ENCODE results near the gene PTPRT.

Gene PTPRT

DNA sequence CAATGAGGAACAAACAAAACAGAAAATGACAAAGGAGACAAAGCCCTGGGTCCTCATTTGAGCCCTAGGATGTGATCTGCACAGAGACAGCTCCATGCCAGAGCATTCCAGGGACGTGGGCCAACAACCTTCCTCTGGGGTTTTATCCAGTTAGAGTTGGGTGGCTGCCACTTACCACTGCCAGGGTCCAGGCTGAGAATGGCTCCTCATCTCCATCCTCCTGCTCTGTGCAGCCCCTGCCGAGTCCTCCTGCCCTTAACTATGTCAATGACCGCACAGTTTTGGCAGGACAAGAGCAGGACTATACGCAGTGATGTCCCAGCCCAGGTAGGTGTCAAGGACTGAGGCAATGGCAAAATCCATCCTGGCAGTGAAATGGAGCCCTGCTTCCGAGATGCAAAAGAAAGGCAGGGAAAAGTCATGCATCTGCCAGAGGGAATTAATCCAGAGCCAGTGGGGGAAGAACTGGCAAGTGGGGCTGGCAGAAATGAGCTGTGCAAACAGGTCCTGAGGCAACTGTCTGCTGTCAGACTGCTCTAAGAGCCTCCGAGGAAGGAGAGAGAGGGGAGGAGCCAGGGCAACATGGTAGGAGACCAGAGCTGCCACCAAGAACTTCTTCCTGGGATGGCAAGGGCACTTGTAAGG is 449.4 kb downstream of the PTPRT start:
- in situ Hi-C loops (cut with HindIII; ENCODE audit: low sequenced_read_pairs): no loop called here

DNA sequence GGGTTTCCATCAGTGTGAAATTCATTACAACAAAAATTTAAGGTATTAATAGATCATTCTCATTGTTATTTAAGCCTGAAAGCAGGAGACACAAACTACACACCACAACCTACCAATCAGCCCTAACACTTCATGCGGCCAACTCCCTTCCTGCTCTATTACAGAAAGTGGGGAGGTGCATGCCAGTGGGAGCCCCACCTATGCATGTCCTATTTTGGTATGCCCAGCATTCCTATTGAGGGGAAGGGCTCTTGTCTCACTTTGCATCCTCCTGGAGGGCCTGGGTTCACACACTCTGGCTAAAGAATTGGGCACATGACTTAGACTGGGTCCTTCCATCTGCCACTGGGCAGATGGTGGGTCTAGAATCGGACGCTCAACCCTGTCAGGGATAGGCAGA is 450.0 kb downstream of the PTPRT start:
- in situ Hi-C loops (cut with HindIII; ENCODE audit: low sequenced_read_pairs): no loop called here

DNA sequence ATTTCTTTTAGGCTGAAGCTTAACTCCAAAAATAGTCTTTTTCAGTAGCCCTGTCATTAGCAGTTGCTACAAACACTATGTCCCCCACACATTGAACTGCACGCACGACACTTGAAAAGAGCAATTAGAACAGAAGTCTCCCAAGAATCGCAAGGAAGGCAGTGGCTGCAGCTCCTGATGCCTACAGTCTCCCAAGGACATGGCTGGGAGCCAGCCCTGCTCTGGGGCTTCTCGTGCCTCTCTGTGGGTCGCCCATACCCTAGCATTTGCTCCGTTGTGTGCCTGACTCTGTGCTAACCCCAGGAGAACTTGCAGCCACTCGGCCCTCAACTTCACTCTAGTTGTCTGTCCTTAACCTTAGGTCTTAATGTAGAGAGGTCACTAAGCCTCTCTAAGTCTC is 454.2 kb downstream of the PTPRT start:
- in situ Hi-C loops (cut with HindIII; ENCODE audit: low sequenced_read_pairs): no loop called here

DNA sequence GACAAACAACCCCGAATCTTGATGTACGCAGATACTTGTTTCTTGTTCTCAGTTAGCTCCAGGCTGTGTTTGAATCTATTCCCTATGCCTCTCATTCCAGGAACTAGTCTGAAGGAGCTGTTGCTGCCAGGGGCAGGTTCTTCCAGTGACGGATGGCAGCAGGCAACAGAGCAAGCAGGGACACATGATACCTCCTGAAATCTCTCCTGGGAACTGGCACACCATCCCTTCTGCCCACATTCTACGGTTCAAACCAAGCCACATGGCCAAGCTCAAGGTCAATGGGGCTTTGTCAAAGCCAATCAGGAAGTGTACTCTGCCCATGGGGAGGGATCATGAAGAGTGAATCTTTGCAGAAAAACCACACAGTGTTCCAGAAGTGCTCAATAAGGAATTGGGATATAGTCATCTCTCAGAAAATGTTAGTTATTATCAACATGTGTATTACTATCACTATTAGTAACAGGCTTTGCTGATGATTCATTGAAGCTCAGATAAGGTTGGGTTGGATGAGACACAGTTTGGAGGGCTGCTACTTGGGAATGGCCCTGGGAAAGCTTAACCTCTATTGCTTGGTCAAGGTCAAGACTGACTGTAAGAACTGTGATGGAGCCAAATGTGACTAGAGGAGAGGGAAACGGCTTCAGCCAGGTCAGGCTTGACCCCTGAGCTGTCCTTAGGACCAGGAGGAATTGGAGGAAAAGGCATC is 454.9 kb downstream of the PTPRT start:
- in situ Hi-C loops (cut with HindIII; ENCODE audit: low sequenced_read_pairs): no loop called here

DNA sequence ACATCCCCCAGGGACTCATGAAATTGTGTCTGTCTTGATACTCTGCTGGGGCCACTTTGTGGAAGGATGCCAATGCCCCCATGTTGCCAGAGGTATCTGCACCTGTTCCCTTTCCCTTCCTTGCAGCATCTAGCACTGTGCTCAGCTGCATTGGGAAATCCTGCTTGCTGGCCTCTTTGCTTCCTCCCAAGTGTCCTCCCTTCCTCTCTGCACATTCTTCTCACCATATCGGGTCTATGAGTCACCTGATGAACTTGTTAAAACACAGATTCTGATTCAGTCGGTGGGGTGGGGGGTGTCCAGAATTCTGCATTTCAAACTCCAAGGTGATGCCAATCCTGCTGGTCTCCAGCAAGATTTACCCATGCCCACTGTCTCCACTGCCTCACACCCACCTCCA is 467.8 kb downstream of the PTPRT start:
- in situ Hi-C loops (cut with HindIII; ENCODE audit: low sequenced_read_pairs): no loop called here

DNA sequence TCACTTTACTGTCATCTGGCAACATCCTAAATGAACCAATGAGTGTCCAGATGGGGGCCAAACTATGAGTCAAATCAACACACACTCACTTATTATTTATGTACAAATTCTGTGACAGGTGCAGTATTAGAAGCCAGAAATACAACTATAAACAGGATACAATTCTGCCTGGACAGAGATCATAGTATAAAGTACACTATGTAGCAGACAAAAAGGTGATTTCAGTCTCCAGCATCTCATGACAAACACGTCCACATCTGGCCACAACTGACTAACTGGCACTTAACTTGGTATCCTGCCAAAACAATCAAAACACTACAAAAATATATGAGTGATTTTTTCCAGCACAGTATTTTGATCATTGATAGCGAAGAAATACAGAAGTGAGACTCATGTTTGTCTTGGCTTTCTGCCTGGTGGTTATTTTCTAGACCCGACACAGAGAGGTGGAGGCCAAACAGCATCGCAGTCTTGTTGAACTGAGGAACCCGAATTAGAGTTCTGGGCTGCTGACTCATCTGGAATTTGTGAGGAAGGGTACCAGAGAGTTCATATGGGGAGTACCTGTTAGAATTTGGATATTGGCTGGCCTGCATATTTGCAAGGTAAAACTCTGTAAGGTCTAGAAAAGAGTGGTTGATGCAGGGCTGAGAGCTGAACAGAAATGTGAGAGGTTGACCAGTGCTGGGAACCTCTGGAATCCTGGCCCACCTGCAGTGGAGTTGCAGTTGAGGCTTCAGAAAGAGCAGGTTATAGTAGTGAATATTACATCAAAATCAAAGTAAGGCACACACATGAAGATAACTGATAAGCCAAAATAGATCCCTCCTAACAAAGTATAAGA is 475.2 kb downstream of the PTPRT start:
- in situ Hi-C loops (cut with HindIII; ENCODE audit: low sequenced_read_pairs): no loop called here

DNA sequence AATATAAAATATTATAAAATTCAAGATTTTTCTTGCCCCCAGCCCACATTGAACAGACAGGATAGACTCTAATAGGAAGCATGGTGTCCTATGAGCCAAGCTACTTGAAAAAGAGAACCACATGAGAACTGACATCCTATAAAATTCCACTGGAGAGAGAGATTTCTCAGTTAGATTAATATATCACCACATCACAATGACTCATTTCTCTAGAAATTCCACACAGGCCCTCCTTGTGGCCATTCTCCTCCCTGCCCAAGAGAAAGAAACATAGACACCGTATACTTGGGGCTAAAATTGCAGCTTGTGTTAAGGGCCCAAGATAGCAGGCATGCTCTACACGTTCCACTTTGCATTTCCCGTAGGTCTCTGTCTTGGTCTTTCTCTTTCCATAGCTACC is 481.4 kb downstream of the PTPRT start:
- in situ Hi-C loops (cut with HindIII; ENCODE audit: low sequenced_read_pairs): no loop called here

DNA sequence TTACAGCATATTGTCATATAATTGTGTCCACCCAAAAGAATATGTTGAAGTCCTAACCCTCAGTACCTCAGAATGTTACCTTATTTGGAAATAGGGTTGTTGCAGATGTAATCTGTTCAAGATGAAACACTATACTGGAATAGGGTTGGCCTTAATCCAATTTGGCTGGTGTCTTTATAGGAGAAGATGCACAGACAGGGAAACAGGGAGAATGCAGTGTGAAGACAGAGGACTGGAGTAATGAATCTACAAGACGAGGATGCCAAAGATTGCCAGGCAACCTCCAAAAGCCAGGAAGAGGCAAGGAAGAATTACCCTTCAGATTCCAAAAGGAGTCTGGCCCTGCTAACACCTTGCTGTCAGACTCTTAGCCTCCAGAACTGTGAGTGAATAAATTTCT is 482.9 kb downstream of the PTPRT start:
- in situ Hi-C loops (cut with HindIII; ENCODE audit: low sequenced_read_pairs): no loop called here

DNA sequence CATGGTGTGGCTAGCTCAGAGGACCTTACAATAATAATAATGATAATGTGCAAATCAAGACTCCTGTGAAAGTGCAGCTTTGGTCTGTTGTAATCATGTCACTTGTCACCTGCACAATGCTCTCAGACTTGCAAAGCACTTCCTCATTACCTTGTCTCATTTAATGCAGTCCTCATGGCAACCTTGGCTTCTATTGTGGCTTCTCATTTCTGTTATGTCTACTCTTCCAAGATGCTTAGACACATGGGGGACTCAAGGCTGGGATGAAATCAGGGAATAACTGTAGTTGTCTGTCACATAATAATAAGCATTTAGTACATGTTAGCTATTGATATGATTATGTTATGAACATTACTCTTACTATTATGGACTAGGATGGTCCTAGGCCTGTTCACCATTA is 484.2 kb downstream of the PTPRT start:
- in situ Hi-C loops (cut with HindIII; ENCODE audit: low sequenced_read_pairs): no loop called here

DNA sequence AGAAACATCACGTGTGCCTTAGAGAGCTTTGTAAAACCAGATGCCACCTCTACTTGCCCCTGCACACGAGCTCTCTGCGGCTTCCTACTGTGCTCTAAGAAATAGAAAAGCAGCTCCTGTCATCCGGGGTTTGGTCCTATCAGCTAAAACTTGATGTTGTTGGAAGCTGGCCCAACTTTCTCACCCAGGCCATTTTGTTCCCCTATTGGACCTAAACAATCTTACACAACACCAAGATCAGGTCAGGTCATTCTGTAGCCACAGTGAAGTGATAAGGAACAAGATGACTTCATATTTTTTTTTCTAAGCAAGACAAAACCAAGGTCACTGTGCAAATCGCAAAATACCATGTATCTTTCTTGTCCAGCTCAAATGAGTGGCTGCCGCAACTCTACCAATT is 486.0 kb downstream of the PTPRT start:
- in situ Hi-C loops (cut with HindIII; ENCODE audit: low sequenced_read_pairs): no loop called here

DNA sequence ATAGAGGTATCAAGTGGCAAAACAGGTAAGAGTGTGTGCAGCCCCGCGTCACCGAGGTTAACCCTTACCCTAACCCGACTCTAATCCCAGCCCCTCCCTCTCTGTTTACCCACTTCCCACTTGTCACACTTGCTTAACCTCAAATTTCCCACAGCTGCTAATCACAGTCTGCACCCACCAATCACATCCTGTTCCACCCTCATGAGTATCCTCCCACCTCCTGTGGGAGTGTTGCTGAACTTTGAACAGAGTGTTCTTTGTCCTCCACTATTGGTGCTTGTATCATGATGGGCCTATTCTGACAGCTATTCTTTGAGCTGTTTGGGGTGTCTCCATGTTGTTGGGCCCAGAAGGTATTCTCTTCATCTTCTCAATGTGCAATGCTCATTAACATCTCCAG is 487.8 kb downstream of the PTPRT start:
- in situ Hi-C loops (cut with HindIII; ENCODE audit: low sequenced_read_pairs): no loop called here

DNA sequence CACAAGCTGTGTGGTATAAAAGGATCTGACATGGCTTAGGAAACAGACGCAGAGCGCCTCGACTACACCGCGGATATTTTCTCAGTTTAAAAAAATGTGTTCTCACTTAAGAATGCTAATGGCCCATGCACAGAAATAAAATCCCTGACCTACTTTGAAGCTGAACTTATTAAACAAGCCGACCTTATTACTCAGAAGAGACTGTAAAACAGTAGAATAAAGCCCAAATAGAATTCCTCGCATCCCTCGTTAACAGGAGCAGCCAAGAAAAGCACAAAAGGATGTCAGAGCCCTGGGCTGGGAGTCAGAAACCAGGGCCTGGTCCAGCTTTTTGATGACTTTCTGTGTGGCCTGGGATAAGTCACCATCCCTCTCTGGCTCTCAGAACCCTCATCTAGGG is 489.3 kb downstream of the PTPRT start:
- in situ Hi-C loops (cut with HindIII; ENCODE audit: low sequenced_read_pairs): no loop called here

DNA sequence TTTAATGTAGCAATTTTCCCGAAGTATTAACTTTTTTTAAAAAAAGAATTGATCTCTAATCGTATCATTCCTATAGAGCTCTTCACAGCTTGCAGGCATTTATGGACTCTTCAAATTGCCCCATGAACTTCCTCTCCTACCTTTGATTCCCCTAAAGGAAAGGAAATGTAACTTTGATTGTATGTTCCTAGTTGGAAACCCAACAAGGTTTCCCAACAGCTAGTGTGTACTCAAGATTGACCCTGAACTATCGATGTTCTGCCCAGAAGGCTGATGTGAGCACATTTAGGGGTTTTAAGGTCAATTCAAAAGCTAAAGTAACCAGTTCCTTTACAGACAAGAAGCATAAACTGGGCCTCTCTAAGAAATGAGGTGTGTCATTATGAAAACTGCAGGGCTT is 491.7 kb downstream of the PTPRT start:
- in situ Hi-C loops (cut with HindIII; ENCODE audit: low sequenced_read_pairs): no loop called here

DNA sequence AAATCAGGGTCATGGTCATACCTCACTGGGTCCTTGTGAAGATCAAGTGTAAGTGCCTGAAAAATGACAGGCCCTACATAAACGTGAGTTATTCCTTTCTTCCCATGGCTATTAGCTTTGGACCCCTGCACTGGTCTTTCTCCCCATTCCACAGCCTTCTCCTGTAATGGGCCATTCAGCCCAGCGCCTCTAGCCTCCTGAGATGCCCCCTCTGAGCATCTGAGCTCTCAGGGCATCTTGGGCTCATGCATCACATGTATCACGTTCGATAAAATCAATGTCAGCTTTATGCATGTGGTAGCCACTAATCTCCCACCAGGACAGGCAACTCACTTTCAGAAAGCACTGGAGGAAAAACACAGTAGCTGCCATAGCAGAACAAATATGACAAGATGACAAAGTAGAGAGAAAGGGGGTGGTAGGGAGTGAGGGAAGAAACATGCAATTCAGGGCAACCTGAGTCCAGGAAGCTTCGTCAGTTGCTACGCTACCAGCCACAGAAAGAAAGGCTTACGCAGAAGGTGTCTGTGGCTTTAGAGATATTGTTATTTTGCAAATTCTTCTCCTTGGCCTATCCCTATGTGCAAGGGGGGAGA is 498.8 kb downstream of the PTPRT start:
- in situ Hi-C loops (cut with HindIII; ENCODE audit: low sequenced_read_pairs): no loop called here

DNA sequence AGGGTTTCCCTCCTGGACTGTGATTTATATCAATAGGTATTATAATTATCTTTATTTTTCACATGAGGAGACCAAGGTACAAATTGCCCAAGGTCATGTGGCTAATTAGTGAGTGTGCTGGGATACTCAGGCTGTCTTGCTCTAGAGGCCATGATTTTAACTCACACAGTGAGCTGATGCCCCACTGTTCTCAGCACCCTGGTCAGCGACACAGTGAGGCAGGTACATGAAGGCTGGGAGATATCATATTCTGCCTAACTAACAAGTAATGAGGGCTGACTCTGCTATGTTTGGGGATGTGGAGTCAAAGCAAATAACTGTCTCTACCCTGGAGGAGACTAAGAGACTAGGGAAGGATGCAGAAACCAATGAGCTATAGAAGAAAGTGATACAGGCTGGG is 501.1 kb downstream of the PTPRT start:
- in situ Hi-C loops (cut with HindIII; ENCODE audit: low sequenced_read_pairs): no loop called here

DNA sequence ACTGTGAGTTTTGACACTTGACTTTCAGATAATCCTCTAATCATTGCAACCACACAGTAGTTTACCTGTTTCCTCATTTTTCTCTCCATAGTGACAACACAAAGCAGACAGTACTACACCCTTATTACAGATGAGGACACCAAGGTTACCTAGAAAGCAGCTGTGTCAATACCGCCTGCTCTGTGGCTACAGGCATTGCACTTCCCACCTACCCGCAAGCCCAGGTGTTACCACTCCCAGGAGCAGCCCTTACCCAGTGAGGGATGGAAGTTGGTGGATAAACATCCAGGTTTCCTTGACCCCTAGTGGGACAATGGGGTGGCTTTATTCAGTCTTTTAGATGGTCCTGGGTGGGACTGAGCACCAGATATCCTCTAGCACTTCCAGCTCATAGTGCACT is 503.6 kb downstream of the PTPRT start:
- in situ Hi-C loops (cut with HindIII; ENCODE audit: low sequenced_read_pairs): no loop called here

DNA sequence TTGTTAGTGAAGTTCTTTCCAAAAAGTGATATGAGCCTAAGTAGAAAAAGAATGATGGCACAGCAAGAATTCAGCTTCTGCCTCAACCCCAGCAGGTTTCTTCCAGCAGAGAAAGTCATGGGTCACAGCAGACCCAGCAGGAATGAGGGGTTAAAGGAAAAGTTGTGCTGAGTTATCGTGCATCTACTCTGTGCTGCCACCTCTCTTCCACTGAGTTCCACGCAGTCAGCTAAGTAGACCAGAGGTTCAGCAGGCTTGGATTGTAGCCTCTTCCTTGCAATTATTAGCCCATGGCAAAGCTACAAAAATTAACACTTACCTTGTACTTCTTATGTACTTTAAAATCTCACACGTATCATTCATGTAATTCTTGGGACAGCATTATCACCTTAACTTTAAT is 510.8 kb downstream of the PTPRT start:
- in situ Hi-C loops (cut with HindIII; ENCODE audit: low sequenced_read_pairs): no loop called here

DNA sequence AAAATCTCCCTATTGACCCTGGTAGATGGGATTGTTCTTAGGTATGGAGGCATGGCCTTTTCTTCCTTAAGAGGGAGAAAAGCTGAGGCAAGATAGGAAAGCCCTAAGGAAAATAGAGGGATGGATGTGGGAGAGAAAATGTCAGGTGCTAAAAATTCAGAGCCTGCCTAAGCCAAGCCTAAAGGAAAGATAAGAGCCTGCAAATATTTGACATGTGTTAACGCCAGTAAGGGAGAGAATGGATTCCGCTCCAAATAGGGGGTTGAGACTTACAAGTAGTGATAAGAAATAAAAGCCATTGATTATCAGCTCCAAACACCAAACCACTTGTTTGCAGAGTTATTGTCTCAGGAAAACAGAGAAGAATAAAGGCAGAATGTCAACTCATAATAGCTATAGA is 533.6 kb downstream of the PTPRT start:
- in situ Hi-C loops (cut with HindIII; ENCODE audit: low sequenced_read_pairs): no loop called here

DNA sequence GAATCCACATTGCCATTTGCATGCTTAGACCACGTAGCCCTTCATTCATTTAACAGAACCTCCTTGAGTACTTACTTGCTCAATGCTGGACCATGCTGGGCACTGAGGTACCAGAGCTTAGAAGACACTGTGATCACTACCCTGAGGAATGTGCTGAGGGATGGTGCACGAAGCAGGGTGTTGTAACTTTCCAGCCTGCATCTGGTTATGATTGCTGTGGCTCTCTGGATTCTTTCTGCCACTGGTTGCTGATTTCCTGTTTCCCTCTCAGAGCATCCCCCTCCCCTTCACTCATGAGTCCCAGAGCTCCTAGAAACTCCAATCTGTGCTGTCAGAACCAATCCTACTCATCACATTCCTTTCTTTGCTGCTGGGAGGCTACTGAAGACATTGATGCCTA is 537.4 kb downstream of the PTPRT start:
- in situ Hi-C loops (cut with HindIII; ENCODE audit: low sequenced_read_pairs): no loop called here

DNA sequence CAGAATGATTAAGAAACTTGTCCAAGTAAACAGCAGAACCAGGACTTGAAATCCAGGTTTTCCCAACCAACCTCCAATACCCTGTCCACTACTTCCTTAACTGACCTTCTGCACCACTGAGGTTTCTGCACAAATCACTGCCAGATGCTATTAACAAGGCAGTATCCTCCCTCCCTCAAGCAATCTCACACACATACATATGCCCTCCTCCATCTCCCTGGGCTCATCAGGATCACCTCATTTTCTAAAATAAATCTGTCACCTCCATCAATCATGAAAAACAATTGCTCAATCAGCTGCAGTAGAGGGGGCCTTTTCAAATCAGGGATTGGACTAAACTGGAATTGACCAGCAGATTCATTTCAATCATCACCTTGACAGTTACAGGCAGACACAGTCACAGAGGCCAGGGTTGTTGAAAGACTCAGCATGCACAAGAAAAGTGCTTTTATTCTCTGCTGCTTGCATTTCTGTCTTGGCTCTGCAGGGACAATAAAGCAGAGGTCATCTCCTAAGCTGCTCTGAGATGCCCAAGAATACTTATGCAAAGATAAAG is 539.4 kb downstream of the PTPRT start:
- in situ Hi-C loops (cut with HindIII; ENCODE audit: low sequenced_read_pairs): no loop called here

DNA sequence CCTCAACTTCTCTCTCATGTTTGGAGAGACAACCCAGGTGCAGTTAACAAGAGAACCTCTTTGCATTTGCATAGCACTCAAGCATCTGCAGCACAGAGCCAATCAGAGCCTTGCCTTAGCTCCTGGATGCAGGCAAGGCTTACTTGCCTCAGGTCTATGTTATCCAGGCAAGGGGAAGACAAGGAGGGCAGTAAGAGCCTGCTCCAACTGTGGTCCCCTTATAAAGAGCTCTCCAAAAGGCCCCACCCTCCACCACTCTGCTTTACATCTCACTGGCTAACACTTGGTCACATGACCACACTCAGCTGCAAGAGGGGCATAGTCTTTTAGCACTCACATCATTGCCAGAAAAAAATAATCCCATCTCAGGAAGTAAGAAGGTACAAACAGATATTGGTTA is 540.0 kb downstream of the PTPRT start:
- in situ Hi-C loops (cut with HindIII; ENCODE audit: low sequenced_read_pairs): no loop called here

Measured in DLD1 (cell line).